RWPE1 (cell line): ENCODE results near the gene KIAA1614.

Experiments used
- CTCF ChIA-PET: fragments of 350-600 bp; sonication (Branson Sonifier 250); formaldehyde crosslinking; extraction: SDS; loops from one replicate; lab custom pipeline; 2021; lab: Yijun Ruan, JAX
- POLR2A ChIA-PET: fragments of 400-600 bp; formaldehyde crosslinking; extraction: SDS; loops from one replicate; lab custom pipeline; 2020; ENCODE audit warnings: antibody characterized with exemption; ENCODE audit not compliant: low non-redundant PET; lab: Yijun Ruan, JAX
- DNase-seq: peaks from one replicate; pipeline ENCODE4 v3.0.0; 2012; ENCODE audit warnings: low spot score
- H3K27ac ChIP-seq: fragments of 450-650 bp; 2 replicates; pipeline ENCODE4 v1.5.1; 2017
- CTCF ChIP-seq: fragments of 450-650 bp; conservative IDR thresholded peaks from 2 replicates; pipeline ENCODE4 v1.5.1; 2017; ENCODE audit warnings: low read depth, mild to moderate bottlenecking

Gene KIAA1614

GRCh38 chr1:180887841-180888240, 24.9 kb upstream of the KIAA1614 start:
- DNase-seq, result no peak
- CTCF ChIA-PET, result no interaction called here
- POLR2A ChIA-PET, result no interaction called here
- H3K27ac ChIP-seq, result no peak overlapping the region
- TF ChIP-seq CTCF, result no peak

- no peak overlapping the region for H3K27ac ChIP-seq
- POLR2A ChIA-PET, result no interaction called here
- no peak for TF ChIP-seq CTCF
- DNase-seq, result no peak
- CTCF ChIA-PET, result no interaction called here
These were observed 23.8 kb upstream of the KIAA1614 start for GRCh38 chr1:180888870-180889269.

- POLR2A ChIA-PET, result no interaction called here
- no peak for TF ChIP-seq CTCF
- DNase-seq, result no peak
- CTCF ChIA-PET, result no interaction called here
- no peak overlapping the region for H3K27ac ChIP-seq
These were observed 23.4 kb upstream of the KIAA1614 start for GRCh38 chr1:180889325-180889724.

- no peak for TF ChIP-seq CTCF
- no peak for DNase-seq
- ChIA-PET CTCF (no interaction called here), POLR2A (no interaction called here)
- H3K27ac ChIP-seq, result no peak overlapping the region
These were observed 20.4 kb upstream of the KIAA1614 start for GRCh38 chr1:180892272-180892671.

GRCh38 chr1:180892675-180893074, 20.0 kb upstream of the KIAA1614 start:
- TF ChIP-seq CTCF, result no peak
- ChIA-PET CTCF (no interaction called here), POLR2A (no interaction called here)

GRCh38 chr1:180893614-180894013, 19.1 kb upstream of the KIAA1614 start:
- H3K27ac ChIP-seq, result no peak overlapping the region
- TF ChIP-seq CTCF, result no peak
- POLR2A ChIA-PET, result no interaction called here
- CTCF ChIA-PET, result interaction anchor here (0.6 kb wide), 1 partner anchor 175 kb away, joined by 4 read pairs; no protein-coding TSS in a partner anchor
- DNase-seq, result no peak

More at GRCh38 chr1:180892675-180893074, 20.0 kb upstream of the KIAA1614 start:
- no peak for DNase-seq
- H3K27ac ChIP-seq, result no peak overlapping the region

GRCh38 chr1:180896161-180896560, 16.5 kb upstream of the KIAA1614 start:
- ChIA-PET CTCF (interaction anchor here (0.6 kb wide), 1 partner anchor 34 kb away, joined by 3 read pairs; no protein-coding TSS in a partner anchor), POLR2A (no interaction called here)
- DNase-seq, result no peak

More at GRCh38 chr1:180896161-180896560, 16.5 kb upstream of the KIAA1614 start:
- no peak overlapping the region for H3K27ac ChIP-seq
- no peak for TF ChIP-seq CTCF
